Left ventricle myocardium inferior (tissue), 1 donor: ENCODE data around the gene RHBDF1. TPM values are rescaled to one million over a fixed set of nuclear protein-coding genes. Genes with fewer than 3 reads are reported as not detected.

ENCODE experiments used
- DNase-seq: peaks from one replicate; pipeline ENCODE4 v3.0.0-alpha.2; 2020
- H3K27ac ChIP-seq: fragments of 200-600 bp; replicated peaks from 2 replicates; pipeline ENCODE4 v1.8.0; 2021
- H3K27me3 ChIP-seq: fragments of 200-600 bp; 2 replicates; pipeline ENCODE4 v1.8.0; 2021; ENCODE audit warnings: low read depth
- H3K36me3 ChIP-seq: fragments of 200-600 bp; 2 replicates; pipeline ENCODE4 v1.8.0; 2021
- H3K4me1 ChIP-seq: fragments of 200-600 bp; 2 replicates; pipeline ENCODE4 v1.8.0; 2021
- H3K4me3 ChIP-seq: fragments of 200-600 bp; 2 replicates; pipeline ENCODE4 v1.8.0; 2021; ENCODE audit warnings: mild to moderate bottlenecking, moderate library complexity
- H3K9me3 ChIP-seq: fragments of 200-600 bp; replicated peaks from 2 replicates; pipeline ENCODE4 v1.8.0; 2021
- intact Hi-C: fragments of 100-400 bp; cut with micrococcal nuclease; formaldehyde crosslinking; loops from one replicate; pipeline ENCODE4 v1.11.0; 2022
- total RNA-seq: library from RNA; stranded (reverse); fragmentation: NEBNext Ultra II Directional; extraction: Animal tissue kit (Norgen Biotek cat#: 25700); gene quantifications from one replicate; pipeline ENCODE4 v1.2.1, GENCODE V29; 2021
- TF ChIP-seq, protein P1 (sequence below): fragments of 200-600 bp; IDR thresholded peaks from 2 replicates; pipeline ENCODE4 v1.8.0; 2021; ENCODE audit warnings: antibody characterized with exemption, mild to moderate bottlenecking, borderline replicate concordance
- donor health status: DM: no; HTN: yes; CAD: no; lungs with severe emphysema.

Gene RHBDF1
- total RNA-seq, 1 donor from 2014 or later, result 24.4 TPM

DNA sequence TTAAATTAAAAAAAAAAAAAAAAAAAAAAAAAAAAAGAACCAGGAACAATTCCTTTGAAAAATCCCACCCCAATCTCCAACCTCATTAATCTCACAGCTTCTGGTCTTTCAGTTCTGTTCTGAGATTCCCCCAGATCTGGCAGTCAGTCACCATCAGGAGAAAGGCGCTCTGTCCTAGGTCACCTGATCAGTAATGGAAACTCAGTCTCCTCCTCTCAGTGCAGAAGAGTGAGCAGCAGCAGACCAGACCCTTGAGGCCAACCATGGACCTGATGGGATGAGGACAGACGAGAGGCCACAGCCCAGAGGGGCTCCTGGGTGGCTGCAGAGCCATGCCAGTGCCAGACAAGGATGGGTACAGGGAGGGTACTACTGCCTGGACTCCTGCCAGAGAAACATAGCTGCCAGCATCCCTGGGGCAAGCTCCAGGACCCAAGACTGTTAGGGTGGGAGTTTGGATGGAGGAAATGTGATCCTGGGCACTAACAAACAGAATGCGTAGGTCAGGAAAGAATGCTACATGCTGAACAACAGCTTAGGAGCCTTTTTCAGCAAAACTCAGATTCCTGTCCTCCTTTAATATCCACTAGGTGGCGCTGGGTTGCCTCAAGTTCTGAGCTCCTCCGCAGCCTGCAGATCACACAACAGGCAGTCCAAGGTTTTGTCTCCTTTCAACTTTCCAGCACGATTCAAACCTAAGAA lies 34.3 kb upstream of the RHBDF1 start:
- intact Hi-C loops, result no loop called here
- no peak for DNase-seq
- TF ChIP-seq, protein P1, sequence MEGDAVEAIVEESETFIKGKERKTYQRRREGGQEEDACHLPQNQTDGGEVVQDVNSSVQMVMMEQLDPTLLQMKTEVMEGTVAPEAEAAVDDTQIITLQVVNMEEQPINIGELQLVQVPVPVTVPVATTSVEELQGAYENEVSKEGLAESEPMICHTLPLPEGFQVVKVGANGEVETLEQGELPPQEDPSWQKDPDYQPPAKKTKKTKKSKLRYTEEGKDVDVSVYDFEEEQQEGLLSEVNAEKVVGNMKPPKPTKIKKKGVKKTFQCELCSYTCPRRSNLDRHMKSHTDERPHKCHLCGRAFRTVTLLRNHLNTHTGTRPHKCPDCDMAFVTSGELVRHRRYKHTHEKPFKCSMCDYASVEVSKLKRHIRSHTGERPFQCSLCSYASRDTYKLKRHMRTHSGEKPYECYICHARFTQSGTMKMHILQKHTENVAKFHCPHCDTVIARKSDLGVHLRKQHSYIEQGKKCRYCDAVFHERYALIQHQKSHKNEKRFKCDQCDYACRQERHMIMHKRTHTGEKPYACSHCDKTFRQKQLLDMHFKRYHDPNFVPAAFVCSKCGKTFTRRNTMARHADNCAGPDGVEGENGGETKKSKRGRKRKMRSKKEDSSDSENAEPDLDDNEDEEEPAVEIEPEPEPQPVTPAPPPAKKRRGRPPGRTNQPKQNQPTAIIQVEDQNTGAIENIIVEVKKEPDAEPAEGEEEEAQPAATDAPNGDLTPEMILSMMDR, result peak; percentile 88

DNA sequence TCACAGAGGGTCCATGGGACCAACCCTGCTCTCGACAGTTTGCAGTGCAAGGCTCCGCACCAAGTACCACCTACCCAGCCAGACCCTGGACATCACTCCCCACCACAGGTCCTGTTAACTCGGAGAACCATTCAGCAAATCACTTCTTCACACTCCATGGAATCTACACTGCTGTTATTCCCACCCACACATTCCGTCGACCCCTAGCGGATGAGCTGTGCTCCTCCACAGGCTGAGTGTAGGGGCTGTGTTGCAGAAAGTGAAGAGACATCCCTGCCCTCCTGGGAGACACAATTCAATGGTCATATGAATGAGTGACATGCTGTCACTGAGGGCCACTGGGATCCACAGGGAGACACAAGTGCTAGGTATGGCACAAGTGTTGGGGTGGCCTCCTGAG lies 33.1 kb upstream of the RHBDF1 start:
- no peak for DNase-seq
- TF ChIP-seq, protein P1, result no peak
- intact Hi-C loops, result no loop called here
- H3K27me3 ChIP-seq, result no peaks in the 10 kb centered on the region
- no peak overlapping the region for H3K4me3 ChIP-seq
- no peaks in the 10 kb centered on the region for H3K9me3 ChIP-seq
- H3K4me1 ChIP-seq, result peaks cover 43% of the 10 kb centered on the region
- peaks cover 20% of the 10 kb centered on the region for H3K36me3 ChIP-seq
- H3K27ac ChIP-seq, result no peak overlapping the region

More for the DNA sequence above, 34.3 kb upstream of the RHBDF1 start:
- Histone ChIP-seq H3K36me3 (peaks cover 31% of the 10 kb centered on the region), H3K27ac (no peak overlapping the region), H3K4me3 (no peak overlapping the region), H3K27me3 (no peaks in the 10 kb centered on the region), H3K9me3 (no peaks in the 10 kb centered on the region), H3K4me1 (peaks cover 33% of the 10 kb centered on the region)

DNA sequence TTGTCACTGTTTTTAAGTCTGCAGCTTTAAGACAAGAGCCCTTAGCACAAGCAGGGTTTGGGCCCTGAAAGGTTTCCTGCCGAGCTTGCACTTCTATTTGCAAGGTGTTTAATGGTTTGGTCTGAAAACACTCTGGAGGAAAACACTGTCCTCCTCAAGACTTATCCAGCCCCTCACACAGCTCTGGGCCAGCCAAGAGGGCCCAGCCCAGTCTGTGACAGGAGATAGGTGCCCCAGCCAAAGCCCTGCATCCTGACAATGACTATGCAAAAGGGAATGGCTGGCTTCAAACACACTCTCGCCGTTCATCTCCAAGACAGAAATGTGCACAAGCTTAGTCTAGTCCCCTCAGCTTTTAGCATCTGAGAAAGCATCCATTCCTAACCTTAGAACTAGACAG lies 32.5 kb upstream of the RHBDF1 start:
- no peak overlapping the region for H3K4me3 ChIP-seq
- no peaks in the 10 kb centered on the region for H3K27me3 ChIP-seq
- TF ChIP-seq, protein P1, result no peak
- intact Hi-C loops, result no loop called here
- DNase-seq, result no peak
- H3K36me3 ChIP-seq, result peaks cover 14% of the 10 kb centered on the region
- H3K4me1 ChIP-seq, result peaks cover 43% of the 10 kb centered on the region
- H3K27ac ChIP-seq, result no peak overlapping the region
- H3K9me3 ChIP-seq, result no peaks in the 10 kb centered on the region

DNA sequence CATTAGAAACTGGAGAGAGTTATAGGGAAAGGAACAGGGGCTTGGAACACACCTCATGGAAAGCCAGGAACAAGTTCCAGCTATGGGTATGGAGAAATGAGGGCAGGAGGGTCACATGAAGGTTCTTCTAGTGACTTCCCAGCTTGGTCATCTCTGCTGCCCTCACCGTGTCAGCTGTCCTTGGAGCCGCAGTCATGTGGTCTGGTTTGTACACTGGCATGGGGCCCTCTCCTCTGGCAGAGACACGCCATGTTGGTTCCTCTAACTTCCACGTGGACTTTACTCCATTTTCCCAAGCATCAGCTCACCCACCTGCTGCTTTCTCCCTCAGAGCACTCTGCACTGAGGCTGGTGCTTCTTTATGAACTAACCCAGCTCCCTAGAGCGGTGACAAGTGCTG lies 31.9 kb upstream of the RHBDF1 start:
- Histone ChIP-seq H3K9me3 (no peaks in the 10 kb centered on the region), H3K27ac (no peak overlapping the region), H3K4me1 (peaks cover 43% of the 10 kb centered on the region), H3K27me3 (no peaks in the 10 kb centered on the region), H3K36me3 (peaks cover 8% of the 10 kb centered on the region), H3K4me3 (no peak overlapping the region)
- TF ChIP-seq, protein P1, result no peak
- intact Hi-C loops, result no loop called here
- DNase-seq, result no peak

DNA sequence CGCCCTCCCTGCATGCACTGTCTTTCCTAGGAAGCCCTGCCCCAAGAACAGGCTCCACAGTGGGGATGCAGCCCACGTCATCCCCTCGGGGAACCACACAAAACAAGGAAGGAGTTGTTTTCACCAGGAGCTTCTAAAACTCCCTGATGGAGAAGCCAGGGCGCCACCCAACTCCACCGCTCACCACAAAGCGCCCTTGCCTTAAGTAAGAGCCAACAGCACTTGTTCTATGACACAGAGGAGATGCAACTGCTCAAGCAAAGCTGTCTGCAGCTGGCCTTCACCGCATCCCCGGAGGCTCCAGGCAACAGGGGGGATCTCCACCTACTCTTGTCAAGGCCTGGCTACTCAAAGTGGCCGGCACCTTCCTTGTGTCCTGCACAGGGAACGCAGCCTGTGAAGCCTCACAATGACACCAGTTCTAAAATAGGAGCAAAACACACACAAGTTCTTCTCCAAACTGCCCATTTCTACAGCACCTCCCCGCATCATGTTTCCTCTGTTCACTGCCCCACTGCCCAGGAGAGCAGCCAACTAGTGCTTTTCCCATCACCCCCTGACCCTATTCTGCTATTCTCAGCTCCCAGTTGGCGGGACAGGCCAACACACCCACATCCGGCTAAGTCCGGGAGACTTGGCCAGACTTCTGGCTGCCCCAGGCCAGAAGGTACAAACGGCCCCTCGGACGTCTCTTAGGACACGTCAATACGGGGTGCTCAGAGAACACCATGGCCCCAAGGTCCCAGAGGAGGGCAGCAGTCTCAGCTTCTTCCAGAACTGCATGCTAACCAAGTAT lies 29.8 kb upstream of the RHBDF1 start:
- Histone ChIP-seq H3K4me1 (peaks cover 53% of the 10 kb centered on the region), H3K27ac (peak overlapping the region; percentile 89), H3K27me3 (no peaks in the 10 kb centered on the region), H3K36me3 (peaks cover 11% of the 10 kb centered on the region), H3K9me3 (no peaks in the 10 kb centered on the region), H3K4me3 (peak overlapping the region; percentile 29)
- intact Hi-C loops, result no loop called here
- DNase-seq, result peak; percentile 78
- TF ChIP-seq, protein P1, result no peak
